ENCODE data around the gene SLC7A5.

The SLC7A5 gene

GRCh38 chr16:87845213-87845612 is 24.1 kb downstream of the SLC7A5 start:
- DNase-seq: no peak

DNA sequence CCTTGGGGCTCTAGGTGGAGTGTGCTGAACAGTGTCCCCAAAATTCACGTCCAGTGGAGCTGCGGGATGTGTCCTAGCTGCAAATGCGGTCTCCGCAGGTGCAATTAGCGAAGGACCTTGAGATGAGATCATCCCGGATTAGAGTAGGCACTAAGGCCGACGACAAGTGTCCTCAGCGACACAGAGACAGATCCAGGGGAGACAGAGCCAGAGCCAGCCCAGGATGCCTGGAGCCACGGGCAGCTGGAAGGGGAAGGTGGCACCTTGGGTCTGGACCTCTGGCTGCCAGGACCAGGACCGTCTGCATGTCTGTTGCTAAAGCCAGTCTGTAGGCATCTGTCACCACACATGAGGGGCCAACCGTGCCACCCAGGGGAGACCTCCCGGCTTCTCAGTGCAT is 24.5 kb downstream of the SLC7A5 start:
- no peak for DNase-seq

- DNase-seq: no peak
Measured at GRCh38 chr16:87844120-87844733, 25.1 kb downstream of the SLC7A5 start.

DNA sequence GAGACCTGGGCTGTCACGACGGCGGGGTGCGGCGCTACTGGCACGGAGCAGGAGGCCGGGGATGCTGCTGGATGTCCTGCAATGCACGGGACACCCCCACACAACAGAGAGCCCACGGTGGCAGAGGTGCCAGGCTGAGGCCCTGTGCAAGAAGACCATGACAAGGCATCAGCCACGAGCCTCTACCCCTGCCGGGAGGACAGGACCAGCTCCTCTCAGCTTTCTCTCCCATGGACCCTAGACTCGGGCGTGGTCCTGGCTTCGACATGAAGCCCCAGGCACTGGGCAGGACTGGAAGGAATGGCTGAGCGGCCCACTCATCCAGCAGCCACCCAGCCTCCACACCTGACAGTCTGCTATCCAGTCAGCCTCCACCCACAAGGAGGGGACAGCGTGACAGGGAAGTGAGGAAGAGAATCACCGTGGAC is 25.6 kb downstream of the SLC7A5 start:
- no peak for DNase-seq

- no peak for DNase-seq
Measured at GRCh38 chr16:87842209-87842869, 27.0 kb downstream of the SLC7A5 start.

DNA sequence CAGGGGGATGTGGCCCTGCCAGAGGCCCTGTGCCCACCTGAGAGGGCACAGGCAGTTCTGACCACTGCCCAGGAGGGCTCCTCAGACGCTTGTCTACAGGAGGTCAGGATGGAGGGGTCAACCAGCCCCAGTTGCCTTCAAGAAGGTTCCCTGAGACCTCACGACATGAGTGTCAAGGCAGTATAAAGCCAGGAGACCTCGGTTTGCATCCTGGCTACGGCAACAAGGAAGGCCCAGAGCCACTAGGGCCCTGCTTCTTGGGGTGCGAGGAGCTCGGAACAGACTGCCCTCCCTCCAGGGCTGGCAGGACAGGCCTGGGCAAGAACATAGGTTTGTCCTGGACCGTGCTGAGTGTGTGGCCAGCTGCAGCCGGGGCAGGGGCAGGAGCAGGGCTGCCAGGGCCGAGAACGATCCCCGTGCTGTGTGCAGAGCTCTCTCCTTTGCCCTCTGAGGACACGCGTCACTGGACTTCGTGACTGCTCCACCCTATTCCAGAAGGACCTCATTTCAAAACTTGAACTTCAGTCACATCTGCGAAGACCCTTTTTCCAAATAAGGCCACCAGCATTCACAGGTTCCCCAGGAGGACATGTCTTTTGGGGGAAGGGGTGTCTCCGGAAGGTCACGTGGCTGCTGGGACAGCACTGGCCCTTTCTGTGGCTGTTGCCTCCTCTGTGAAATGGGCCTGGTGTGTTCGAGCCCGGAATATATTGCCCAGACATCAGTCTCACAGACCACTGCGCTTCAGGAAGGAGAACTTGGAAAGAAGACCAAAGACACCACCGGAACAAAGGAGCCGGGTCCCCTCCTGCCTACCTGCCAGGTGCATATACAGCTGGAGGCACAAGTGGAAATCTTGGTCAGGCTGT is 27.7 kb downstream of the SLC7A5 start:
- no peak for DNase-seq

DNA sequence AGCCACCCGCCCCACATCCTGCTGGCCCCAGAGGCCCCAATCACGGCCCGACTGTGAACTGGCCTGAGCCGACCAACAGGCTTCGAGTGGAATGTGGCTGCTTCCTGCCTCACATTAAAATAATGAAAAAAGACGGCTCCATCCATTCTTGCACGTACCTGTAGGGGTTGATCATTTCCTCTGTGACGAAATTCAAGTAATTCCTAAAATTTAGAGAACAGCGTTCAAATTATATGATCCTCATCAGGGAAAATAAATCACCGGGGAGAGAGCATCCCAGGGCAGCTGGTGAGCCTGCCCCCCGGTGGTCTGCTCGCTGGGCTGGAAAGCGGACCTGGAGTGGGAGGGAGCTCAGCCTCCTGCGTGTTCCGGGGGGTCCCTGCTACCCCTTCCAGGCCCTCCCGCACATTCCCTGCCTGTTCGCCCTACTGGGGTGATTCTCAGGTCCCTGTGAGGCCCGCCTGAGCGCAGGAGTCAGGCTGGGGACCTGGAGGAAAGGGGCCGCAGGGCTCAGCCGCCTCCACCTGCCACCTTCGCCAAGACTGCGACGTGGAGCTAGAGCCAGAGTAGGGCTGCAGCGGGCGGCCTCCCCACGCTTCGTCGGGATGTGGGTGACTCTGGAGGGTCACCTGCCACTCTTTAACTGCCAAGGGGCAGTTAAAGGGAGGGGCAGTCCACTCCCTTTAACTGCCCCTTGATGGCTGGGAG is 28.9 kb downstream of the SLC7A5 start:
- no peak for DNase-seq

- no peak for DNase-seq
Measured at GRCh38 chr16:87839542-87840270, 29.6 kb downstream of the SLC7A5 start.

DNA sequence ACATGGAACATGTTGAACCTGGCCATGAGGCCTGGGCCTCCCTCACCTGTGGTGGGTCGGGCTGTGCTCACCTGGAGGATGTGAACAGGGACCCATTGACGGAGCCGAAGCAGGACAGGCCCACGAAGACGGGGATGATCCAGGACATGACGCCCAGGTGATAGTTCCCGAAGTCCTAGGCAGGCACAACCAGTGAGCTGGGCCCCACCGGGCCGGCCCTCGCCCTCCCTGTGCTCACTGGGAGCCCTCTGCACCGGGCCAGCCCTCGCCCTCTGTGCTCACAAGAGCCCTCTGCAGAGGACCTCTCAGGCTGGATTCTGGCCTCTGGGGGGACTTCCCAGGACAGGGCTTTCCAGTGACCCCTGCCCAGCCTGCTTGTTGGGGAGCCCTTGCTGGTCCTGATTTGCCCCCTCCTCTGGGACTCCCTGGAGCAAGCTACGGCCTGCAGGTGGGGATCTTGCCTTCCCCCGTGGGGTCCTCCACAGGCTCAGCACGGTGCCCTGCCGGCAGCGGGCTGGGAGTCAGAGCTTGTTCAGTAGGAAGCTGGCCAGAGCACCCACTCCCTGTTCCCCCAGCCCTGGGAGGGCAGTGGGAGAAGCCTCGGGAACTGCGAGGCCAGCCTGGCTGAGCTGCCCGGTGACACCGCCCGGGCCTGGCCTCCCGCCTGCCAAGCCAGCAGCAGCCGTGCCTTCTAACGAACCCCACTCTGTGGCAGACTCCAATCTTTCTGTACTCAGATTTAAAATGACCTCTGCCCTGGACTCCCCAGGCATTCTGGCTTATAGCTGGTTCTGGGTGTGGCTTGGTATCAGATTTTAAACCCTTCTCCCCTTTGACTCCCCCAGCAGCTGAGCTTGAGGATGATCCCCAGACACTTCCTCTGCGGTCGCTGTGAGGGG is 30.4 kb downstream of the SLC7A5 start:
- DNase-seq: no peak

DNA sequence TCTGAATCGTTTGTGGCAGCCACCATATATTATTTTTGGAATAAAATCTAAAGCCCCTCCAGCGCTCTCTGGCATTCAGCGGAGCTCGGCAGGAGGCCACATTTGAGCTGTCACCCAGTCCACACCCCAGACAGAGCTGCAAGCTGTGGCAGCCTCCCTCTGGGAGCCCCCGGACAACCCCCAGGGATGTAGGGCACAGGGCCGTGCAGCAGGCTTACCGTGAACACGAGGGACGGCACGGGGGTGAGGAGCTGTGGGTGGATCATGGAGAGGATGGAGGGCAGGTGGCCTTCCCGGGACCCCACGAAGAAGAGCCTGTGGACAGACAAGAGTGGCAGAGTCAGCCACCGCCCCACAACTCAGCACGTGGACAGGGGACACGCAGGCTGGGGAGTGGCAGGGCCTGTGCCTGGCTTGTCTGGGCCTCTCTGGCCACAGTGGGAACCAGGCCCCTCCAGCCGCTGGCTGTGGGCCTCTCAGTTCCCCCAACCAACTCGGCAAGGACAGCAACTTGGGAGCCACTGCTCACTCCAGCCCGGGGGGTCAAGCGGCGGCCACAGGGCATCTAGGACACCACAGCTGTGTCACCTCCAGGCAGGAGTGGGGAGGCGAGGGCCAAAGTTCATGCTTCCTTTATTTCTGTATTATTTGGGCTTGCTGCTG is 31.5 kb downstream of the SLC7A5 start:
- no peak for DNase-seq

- no peak for DNase-seq
Measured at GRCh38 chr16:87836844-87837581, 32.3 kb downstream of the SLC7A5 start.

GRCh38 chr16:87836346-87836843 is 32.9 kb downstream of the SLC7A5 start:
- DNase-seq: no peak

DNA sequence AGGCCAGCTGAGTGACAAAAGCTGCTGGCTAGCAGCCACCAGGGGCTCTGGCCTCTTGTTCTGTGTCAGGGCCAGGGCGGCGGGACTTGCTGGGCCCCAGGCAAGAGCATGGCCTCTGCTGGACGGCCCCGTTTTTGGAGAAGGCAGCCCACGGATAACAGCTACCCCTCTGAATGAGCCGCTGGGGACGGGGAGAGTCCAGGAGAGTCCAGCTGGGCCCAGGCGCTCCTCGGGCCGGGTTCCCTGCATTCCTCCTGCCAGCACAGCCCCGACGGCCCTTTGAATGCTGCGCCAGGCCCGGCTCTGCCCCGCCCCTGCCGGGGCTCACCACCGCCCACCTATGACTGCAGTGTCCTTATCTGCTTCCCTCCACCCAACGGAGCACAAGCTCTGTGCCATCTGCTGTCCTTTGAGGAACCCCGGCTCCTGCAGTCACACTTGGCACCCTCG is 33.4 kb downstream of the SLC7A5 start:
- no peak for DNase-seq

GRCh38 chr16:87834668-87835473 is 34.4 kb downstream of the SLC7A5 start:
- no peak for DNase-seq

DNA sequence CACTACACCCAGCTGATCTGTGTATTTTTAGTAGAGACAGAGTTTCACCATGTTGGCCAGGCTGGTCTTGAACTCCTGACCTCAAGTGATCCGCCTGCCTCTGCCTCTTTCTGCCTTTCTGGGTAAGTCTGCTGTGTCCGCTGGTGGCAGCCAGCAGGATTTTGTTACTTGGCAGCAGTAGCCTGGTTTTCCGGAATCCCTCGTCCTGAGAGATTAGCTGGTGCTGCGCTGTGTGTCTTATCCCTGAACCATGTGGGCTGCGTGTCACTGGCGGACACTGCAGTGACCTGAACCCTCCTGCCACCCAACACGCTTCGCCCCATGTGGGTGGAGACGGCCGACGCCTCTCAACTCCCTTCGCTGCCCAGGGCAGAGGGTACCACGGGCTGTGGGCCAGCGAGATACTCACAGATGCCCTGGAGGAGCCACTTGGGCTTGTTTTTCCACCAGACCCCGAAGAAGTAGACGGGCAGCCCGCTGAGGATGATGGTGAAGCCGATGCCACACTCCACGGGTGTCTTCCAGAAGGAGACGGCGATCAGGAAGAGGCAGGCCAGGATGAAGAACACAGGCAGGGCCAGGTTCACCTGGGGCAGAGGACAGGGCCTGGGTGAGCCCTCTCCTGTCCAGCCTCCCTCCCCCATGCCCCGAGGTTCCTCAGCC is 35.2 kb downstream of the SLC7A5 start:
- DNase-seq: no peak

DNA sequence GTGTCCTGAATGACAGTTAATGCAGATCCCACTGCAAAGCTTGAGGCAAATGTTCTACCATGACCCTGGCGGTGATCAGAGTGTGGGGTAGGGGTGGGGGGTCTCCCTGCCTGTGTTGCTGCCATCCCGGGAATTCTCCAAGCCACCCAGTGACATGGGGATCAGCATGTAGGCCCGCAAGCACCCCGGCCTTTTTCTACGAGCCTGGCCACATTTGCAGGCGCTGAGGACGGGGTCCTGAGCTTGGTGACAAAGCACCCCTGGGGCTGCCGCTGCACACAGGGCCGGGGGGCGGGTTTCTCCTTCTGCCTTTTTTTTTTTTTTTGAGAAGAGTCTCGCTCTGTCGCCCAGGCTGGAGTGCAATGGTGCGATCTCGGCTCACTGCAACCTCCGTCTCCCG is 35.8 kb downstream of the SLC7A5 start:
- DNase-seq: no peak

DNA sequence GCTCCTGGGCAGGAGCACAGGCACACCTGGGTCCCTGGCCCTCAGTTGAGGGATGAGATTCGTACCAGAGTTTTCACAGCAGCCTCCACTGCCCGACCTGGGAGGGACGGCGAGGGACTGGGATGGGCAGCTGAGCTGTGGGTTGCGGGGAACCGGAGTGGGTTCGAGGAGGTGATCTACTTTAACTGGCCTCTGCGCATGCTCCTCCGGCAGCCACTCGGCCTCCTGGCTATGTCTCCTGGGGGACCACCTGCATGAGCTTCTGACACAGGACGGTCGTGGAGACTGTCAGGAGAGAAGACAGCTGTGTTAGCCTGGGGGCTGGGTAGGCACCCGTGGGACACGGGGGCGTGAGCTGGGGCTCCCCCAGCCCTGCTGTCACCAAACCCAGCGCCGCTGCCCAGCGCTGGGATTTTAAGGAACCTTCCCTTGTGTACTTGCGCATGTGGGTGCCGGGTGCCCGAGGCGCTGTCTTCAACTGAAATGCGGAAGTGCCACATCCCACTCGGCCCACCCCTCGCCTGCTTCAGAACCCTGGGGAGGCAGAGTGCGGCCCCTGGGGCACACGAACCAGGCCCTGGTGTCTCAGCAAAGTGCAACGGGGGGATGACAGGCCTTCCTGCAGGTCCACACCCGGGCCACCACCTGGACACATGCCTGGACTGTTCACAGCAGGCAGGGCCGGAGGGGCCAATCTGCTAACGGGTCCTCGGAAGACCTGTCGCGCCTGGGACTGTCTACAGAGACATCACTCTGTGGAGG is 36.4 kb downstream of the SLC7A5 start:
- DNase-seq: no peak

DNA sequence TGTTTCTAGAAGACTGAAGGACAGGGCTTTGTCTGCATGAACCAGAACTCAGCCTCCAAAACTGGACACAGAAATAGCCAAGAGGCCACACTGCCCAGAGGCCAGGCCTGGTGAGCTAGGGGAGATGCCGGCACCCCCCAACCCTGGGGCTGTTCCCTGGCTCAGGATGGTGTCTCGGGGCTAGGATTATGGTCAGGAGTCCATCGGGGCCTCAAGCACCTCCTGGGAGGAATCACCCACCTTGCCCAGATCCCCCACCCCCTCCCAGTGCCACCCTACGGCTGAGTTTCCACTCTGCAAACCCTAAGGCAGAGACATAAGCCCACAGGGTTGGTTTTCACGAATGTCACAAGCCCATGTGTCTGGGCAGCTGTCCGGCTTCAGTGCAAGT is 37.2 kb downstream of the SLC7A5 start:
- DNase-seq: no peak

Measured in NCI-H1436 (cell line).